GM19468 (cell line): ENCODE results near the gene RIMBP3C.
"Not testable (repeated sequence)": the region's sequence is repeated elsewhere in the genome, so short reads cannot be mapped to it uniquely, and the experiment has no call there.

Experiments
- ATAC-seq: cut with Tn5 transposase; IDR thresholded peaks from one replicate; pipeline ENCODE4 v1.9.1; 2021; ENCODE audit warnings: mild to moderate bottlenecking, moderate library complexity, moderate number of reproducible peaks; ENCODE audit not compliant: unreplicated experiment; ENCODE audit errors: extremely low read depth

The RIMBP3C gene

DNA sequence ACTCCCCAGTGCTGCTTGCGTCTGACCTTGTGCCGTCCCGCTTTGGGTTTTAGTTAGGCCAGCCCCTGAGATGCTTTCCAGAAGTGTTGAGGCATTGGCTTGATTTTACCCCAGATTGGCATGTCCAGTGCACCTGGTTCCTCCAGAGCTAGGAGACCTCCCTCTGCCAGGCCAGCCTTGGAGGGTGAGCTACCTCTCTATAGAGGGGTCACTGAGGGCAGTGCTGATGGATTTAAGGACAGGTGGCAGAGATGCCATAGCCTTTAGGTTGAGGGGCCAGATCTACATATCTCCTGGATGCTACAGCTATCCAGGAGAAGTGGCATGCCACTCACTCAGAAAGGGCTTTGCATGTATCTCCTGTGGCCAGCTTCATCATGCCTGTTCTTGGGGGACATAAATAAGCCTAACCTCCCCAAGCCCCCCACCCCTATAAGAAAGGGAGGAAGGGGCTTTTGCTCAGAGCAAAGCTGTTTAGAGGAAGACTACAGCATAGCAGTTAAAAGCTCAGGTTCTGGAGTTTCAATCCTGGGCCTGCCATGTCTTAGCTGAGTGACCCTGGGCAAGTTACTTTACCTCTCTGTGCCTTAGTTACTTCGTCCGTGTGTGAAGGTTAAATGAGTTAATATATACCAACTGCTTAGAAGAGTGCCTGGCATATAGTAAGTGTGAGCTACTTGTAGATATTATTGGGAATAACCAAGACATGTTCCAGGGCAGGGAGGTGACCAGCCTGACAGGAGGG is 22.7 kb upstream of the RIMBP3C start:
- no peak for ATAC-seq

GRCh38 chr22:21573293-21573734 is 22.1 kb upstream of the RIMBP3C start:
- ATAC-seq = no peak

GRCh38 chr22:21571679-21572078 is 20.4 kb upstream of the RIMBP3C start:
- ATAC-seq = no peak

GRCh38 chr22:21570398-21570797 is 19.1 kb upstream of the RIMBP3C start:
- ATAC-seq = no peak

GRCh38 chr22:21569459-21570170 is 18.4 kb upstream of the RIMBP3C start:
- ATAC-seq = no peak

DNA sequence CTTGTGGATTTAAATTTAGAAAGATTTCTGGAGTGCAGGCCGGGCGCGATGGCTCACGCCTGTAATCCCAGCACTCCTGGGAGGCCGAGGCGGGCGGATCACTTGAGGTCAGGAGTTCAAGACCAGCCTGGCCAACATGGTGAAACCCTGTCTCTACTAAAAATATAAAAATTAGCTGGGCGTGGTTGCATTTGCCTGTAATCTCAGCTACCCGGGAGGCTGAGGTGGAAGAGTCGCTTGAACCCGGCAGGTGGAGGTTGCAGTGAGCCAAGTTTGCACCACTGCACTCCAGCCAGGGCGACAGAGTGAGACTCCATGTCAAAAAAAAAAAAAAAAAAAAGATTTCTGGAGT is 17.8 kb upstream of the RIMBP3C start:
- not testable (repeated sequence) for ATAC-seq

DNA sequence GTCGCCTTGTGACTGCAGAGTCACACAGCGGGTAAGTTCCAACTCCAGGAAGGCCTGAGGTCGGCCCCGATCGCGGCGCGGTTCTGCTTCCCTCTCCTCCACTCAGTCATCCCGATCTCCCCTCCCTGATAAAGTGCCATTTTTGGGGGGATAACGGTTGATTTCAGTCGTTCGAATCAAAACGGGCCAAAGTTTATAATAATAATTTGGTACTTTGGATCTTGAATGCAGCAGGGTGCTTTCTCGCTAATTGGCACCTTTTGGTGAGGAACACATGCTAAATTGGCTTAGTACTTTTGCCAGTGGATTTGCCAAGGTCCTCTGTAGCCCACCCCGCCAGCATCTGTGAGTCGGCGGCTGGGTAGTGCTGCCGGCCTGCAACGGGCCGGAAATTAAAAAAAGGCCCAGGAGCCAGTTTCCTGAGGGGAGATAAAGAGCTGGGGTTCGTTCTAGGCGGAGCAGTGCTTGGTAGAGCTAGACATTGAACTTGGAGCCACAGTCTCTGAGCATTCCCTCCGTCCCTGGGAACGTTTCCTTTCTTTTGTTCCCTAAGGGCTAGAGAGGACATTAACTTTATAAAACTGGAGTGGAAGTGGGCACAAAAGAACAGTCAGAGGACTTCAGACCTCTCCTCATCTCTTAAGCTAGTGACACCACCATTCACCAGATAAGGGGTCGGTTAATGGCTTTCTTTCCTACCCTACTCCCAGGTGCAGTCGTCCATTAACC is 17.2 kb upstream of the RIMBP3C start:
- no peak for ATAC-seq

DNA sequence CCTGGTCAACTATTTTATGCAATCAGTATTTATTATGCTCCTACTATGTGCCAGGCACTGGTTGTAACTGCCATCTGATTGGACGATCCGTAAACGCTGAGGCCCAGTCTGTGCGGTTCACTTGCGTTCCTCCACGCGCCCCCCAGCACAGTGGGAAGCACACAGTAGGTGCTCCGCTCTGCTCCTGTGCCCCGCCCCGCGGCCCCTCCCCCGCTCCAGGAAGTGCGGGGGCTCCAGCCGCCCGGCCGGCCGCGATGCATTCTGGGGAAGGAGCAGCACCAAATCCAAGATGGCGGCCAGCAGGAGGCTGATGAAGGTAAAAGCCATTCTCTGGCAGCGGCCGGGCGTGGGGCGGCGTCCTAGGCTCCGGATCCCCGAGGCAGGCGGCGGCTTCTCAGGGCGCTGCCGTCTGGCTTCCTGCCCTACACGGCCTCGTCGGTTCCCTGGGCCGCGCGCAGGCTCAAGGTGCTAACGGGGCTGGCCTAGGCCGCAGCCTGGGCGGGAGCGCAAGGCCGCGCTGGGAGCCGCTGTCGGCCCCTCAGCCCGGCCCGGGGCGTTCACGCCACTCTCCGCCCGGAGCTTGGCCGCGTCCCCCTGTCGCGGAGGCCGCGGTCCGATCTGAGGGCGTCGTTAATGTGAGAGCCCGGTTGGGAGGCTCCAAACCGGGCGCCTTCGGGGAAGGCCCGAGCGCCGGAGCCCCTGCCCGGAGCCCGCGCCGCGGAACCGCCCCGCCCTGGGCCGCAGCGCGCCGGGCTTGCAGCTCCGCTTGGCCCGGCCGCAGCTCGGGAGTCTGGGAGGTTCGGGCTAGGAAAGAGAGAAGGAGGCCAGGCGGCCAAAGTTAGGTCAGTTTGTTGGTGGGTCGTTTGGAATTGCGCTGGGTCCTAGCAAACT is 16.4 kb upstream of the RIMBP3C start, which contains the start of gene UBE2L3:
TSS of gene UBE2L3 (plus strand) at position 259 of the 891 bp plus-strand sequence. CDS start at position 290, 31 bp downstream.
- no peak for ATAC-seq

DNA sequence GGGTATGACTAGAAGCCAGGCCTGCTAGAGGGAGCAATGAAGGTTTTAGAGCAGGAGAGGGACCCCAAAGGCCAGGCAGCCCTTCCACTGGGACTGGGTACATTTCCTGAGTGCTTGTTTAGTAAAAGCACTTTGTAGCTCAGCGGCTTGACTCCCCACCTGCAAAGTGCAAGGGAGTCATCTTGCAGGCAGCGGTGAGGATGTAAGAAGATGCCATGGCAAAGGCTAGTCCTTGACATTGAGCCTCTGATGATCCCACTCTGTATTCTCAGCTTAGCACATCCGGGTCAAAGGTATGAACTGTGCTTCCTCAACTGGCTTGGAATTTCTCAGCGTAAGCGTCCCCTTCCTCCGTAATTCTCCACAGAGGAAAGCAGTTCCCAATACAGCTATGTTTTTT is 13.2 kb upstream of the RIMBP3C start:
- no peak for ATAC-seq

DNA sequence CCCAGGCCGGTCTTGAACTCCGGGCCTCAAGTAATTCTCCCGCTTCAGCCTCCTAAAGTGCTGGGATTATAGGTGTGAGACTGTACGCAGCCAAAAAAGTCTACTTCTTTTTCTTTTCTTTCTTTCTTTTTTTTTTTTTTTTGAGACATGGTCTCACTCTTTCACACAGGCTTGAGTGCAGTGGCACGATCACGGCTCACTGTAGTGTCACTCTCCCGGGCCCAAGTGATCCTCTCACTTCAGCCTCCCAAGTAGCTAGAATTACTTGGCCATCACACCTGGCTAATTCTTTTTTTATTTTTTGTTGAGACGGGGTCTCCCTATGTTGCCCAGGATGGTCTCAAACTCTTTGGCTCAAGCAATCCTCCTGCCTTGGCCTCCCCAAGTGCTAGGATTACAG is 12.7 kb upstream of the RIMBP3C start:
- ATAC-seq = no peak

GRCh38 chr22:21560657-21561056 is 9.4 kb upstream of the RIMBP3C start:
- not testable (repeated sequence) for ATAC-seq

GRCh38 chr22:21559345-21560125 is 8.3 kb upstream of the RIMBP3C start:
- ATAC-seq = not testable (repeated sequence)

GRCh38 chr22:21550678-21551047 is 598 bp downstream of the RIMBP3C start:
- not testable (repeated sequence) for ATAC-seq

DNA sequence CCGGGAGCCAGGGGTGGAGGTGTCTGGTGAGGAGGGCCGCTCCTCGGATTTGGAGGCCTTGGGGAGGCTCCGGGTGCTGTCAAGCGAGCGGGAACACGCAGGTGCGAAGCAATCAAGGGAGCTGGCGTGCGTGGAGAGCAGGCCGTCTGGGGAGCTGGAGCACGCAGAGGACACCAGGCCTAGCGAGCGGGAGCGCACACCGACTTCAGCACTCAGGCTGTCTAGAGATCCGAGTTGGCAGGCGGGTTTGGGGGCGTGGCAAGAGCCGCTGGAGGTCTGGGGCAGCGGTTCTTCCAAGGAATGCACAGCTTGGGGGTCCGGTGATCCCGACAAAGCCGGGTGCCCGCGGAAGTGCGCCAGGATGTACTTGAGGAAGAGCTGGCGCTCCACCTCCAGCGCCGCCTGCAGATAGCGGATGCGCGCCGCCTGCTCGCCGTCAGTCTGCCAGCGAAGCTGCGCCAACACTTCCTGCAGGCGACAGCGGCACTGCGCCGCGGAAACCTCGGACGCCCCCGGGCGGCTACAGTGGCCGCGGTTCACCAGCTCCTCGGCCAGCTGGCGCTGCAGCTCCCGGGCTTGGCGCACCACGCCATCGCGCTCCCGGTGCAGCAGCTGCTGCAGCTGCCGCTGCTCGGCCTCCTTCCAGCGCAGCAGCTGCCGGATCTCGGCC is 1.1 kb downstream of the RIMBP3C start:
- not testable (repeated sequence) for ATAC-seq

GRCh38 chr22:21549558-21549957 is 1.7 kb downstream of the RIMBP3C start:
- not testable (repeated sequence) for ATAC-seq

- ATAC-seq = not testable (repeated sequence)
Observed at GRCh38 chr22:21544432-21545322, 6.6 kb downstream of the RIMBP3C start.

DNA sequence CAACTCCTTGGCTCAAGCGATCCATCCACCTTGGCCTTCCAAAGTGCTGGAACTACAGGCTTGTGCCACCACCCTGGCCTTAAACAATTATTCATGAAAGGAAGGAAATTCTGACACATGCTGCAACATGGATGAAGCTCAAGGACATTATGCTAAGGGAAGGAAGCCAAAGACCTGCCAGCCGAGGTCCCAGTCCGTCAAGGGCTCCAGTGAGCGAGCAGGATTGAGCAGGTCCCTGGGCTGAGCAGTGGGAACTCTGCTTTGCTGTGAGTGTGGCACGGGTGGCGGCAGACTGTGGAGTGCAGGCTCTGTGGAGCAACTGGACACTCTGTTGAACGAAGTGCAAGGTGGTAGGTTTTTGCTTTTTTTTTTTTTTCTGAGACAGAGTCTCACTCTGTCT is 11.4 kb downstream of the RIMBP3C start:
- not testable (repeated sequence) for ATAC-seq
